CD4-positive, alpha-beta T cell treated with Interleukin-1 beta for 1 hour (primary cell): Measurements from ENCODE around the gene GABBR2.
"Not testable (repeated sequence)": the region's sequence is repeated elsewhere in the genome, so short reads cannot be mapped to it uniquely, and the experiment has no call there.

Source experiments
- DNase-seq, 2 donors: peaks; one replicate each; pipeline ENCODE4 v3.0.0-alpha.2; 2020 to 2022

The GABBR2 gene

DNA sequence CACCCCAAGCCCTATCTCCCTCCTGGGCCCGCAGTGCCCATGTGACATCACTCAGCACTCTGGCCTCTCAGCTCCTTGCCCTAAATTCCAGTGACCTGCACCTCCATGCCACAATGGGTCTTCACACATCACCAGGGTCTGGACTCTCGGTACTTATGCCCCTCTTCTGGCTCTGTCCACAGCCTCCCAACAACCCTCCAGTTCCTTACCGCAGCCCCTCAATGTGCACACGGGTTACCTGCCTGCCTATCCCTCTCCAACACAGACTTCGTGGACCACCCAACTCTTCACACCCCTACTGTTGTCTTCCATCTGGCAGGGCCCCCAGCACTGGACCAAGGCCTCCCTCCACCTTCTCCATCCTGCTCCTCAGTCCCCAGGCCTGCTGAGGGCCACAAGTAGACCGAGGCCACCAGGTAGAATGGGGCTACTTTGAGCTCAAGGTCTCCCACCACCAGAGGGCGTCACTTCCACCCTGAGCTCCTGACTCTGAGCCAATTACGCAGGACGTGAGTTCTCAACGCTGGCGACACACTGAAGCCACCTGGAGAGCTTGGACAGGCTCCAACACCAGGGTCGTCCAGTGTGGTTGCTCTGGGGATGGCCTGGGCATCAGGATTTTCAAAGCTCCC is 172.1 kb downstream of the GABBR2 start:
- no peak for DNase-seq

DNA sequence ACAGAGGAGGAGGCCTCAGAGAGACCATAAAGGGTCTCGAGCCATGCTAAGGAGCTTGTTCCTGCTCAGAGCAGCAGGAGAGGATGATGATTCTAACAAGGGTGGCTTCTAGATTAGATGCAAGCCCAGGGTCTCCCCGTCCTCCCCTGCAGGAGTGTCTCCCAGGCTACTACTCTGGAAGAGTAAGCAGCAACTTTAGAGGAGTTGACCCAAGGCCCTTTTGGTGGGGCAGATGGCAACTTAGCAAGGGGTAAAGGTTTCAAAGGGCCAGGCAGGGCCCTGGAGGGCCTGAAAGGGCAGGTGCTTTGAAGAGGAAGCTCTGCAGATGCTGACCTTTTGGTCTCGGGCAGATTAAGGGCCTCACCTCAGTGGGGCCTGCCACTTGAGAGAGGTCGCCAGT is 174.9 kb downstream of the GABBR2 start:
- DNase-seq, result no peak

DNA sequence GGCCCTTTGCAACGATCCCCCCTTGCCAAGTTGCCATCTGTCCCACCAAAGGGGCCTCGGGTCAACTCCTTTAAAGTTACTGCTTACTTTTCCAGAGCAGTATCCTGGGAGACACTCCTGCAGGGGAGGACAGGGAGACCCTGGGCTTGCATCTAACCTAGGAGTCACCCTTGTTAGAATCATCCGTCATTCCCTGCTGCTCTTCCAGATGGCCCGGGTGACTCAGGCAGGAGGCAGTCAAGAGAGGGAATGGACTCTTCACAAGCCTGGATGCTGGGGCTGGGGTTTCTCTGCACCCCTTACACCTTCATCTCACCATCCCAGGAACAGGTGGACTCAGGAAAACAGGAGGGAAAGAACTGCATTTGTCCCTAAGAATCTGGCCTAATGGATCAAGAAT is 175.6 kb downstream of the GABBR2 start:
- no peak for DNase-seq

DNA sequence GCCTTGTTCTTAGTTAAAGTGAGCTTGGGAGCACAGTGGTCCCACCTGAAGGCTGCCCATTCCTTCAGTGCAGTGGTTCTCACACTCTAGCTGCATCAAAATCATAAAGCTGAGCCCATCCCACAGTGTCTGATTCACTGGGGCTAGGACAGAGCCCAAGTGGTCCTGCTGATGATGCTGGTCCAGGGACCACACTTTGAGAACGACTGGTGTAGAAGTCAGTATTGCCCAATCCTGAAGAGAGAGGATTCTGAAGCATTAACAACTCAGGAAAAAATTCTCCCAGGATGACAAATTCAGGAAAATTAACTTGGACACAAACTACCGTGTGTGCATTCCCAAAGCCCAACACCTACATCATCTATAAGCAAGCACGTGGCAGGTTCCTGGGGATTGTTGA is 176.2 kb downstream of the GABBR2 start:
- no peak for DNase-seq

DNA sequence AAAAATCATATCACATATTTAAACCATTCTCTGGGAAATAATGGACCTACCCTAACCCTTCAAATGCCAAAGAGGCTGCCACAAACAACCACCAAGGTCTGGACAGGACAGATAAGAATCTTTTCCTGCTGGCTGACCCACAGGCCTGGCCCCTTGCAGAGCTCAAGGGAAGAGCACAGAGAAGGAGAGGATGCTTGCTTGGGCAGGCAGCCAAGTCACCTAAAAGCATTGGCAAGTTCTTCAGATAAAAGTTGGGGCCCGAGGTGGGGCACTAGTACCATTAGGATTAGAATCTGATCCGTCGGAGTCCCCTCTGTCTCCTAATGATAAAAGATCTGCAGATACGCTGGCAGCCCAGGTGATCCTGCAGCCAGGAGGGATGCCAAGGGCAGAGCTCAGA is 176.6 kb downstream of the GABBR2 start:
- no peak for DNase-seq

DNA sequence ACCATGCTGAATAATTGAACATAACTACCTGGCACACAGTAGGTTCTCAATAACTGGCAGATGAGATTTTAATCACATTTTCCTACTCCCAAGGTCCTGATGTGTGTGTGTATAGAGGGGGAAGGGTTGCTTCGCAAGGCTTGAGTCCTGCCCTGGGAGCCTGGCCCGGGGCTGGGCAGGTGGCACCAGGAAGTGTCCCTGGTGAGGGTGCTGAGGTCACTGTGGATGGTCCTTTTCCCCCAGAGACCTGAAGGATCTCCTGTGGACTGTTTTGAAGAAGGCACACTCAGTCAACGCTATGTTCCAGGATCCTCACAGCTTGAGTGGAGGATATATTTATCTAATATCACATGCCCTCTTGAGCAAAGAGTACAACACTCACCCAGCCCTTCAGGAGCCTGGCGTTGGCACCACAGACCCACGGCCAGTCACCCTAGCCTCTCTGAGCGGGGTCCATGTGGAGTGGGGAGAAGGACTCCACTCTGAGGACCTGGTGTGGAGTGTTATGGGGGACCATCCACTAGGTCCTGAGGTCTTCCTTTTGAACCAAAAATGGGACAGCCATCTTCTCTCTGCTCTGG is 177.8 kb downstream of the GABBR2 start:
- no peak for DNase-seq

DNA sequence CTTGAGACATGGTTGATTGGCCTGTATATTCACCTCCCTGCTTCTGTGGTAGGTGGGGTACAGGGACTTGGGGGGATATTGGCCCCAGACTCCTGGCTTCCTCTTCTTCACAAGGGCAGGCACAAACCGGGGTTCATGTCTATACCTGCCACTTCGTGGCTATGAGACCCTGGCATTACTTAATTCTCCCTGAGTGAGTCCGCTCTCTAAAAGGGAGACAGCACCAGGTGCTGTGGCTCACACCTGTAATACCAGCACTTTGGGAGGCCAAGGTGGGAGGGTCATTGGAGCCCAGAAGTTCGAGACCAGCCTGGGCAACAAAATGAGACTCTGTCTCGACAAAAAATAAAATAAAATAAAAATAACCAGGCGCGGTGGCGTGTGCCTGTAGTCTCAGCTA is 178.5 kb downstream of the GABBR2 start:
- no peak for DNase-seq

DNA sequence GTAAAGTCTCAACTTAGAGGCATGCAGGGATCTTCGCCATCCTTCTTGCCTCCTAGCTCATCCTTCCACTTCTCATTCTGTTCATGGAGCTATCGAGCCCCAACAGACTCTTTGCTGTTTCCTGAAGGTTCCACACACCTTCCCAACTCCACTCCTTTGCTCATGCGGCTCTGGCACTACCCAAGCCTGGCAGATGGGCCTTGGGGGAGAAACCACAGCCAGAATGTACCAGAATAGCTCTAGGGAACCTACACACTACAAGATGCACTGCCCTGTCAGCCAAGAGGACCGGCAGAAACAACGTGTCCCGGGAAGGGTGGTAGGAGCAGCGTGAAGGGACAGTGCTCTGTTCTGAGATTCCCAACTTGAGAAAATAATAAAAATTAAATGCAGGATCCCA is 178.9 kb downstream of the GABBR2 start:
- no peak for DNase-seq

DNA sequence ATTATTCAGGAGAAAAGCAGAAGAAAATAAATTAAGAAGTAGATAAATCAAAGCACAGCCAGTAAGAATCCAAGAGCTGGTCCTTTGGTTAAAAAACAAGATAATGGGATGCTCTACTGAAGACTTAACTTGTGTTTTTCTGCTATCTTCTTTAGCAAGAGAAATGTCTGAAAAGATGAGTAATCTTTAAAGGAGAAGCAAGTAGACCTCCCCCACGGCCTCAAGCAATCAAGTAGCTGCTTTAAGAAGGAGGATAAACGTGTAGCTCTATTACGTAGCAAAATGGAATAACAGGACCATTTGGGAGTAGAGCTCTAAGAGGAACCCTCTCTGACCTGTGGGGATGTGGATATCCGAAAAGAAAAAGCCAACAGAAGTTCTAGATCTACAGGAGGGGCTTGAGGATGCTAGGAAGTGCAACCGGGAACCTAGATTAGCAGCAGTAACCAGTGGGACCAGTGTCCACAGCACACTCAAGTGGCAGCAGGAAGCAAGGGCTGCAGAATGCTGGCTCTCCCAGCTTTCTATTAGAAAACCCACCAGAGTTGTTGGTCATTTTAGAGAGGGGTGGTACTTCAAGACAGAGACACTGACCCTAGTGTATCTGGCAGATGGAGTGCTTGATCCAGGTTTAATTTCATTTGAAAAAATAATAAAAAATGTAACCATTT is 185.4 kb downstream of the GABBR2 start:
- DNase-seq, result no peak

DNA sequence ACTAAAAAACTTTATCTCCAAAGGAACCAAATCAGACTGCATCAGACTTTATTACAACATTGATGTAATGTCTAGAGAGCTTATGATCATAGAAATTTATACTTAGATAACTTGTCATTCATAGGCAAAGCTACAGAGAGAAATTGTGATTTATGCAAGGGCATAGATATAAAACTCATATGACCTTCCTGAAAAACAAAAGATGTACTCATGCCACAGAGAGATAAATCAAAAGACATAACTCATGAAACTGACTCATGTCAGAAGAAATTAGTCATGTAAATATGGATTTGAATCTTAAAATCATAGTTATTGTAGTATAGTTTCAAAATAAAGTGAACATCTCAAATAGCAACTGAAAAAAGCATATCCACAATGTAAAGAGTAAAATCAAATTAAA is 186.2 kb downstream of the GABBR2 start:
- DNase-seq, result no peak

DNA sequence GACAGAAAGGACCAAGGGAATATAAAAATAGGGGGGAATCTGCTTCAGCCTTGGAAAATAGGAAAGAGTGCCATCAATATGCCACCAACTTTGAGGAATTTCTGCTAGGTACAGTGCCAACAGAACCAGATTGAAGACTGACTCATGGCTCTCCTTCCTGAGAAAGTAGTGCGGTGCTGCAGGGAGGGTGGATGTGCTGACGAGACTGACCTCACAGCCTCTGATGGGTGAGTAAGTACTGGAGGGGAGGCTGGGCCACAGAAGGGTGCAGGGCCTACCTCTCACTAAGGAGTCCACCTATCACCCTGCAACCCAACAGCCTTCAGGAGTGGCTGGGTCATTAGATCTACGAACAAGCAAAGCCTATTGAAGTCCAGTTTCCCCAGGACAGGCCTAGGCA is 187.6 kb downstream of the GABBR2 start:
- no peak for DNase-seq

DNA sequence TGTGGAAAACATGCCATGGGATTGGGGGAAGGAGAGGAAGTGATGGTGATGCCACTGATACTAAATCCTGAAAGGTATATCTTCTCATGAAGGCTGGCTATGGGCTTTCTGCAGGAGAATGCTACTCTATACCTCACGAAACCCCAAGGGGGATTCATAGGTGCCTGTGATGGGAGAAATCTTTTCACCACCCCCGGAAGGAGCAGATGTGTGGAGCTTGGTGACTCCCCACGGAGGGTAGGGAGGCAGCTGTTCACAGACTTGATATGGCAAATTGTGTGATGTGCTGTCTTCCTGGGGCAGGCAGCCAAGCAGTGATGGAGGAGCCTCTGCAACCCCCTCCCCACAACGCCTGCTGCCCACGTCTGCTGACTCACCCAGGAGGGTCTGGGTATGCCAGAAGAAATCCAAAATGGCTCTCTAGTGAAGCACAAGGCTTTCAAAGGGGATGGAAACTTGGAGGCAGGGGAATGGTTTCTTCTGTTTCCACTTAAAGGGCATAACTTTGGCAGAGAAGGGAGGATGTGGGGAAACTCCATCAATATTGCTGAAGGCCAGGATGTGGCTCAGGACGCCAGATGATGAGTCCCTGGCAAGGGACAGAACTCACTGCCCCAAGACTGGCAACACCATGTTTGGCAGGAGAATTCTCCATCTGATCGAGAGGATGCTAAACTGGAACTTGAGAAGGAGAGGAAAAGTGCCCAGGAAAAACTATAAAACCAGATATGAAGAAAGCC is 188.3 kb downstream of the GABBR2 start:
- DNase-seq, result no peak

DNA sequence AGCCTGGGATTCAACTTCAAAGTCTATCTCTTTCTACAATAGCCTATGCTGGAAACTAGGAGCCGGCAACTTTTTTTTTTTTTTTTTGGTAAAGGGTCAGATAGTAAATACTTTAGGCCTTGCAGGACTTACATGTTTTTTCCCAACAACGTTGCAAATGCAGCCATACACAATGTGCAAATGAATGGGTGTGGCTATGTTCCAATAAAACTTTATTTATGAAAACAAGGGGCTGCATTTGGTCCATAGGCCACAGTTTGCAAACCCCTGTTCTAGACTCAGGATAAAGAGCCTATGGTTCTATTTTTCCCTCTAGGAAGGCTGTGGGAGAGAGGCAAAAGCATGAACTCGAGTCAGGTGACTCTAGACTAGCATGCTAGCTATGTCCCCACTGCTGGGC is 189.1 kb downstream of the GABBR2 start:
- no peak for DNase-seq

DNA sequence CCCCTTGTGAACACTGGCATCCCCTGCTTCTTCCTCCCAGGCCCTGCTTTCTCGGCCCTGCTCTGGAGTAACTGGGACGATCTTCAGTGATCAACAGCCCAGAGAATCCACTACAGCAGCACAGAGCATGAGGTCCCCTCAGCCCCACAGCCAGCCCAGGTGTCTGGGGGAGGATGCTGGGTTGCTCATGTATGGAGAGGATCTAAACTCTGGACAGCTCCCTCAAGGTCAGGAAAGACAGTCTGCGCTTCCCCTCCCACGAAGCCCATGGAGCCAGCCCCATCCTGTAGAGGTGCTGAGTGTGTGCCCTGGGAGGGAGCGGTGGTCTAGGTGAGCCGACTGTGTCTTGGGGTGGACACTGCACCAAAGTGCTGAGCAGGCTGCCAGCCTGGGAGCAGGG is 190.2 kb downstream of the GABBR2 start:
- no peak for DNase-seq

DNA sequence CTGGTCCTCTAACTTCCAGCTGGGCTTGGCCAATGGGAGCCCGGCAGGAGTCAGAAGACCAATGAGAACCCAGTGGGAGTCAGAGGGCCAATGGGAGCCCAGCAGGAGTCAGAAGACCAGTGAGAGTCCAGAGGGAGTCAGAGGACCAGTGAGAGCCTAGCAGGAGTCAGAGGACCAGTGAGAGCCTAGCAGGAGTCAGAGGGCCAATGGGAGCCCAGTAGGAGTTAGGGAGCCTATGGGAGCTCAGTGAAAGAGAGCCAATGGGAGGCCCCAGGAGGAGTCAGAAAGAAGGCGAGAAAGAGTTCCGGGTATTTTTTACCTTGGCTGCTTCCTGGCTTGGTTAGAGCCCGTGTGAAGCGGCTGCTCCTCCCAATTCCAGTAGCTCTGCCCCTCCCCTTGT is 191.0 kb downstream of the GABBR2 start:
- no peak for DNase-seq

DNA sequence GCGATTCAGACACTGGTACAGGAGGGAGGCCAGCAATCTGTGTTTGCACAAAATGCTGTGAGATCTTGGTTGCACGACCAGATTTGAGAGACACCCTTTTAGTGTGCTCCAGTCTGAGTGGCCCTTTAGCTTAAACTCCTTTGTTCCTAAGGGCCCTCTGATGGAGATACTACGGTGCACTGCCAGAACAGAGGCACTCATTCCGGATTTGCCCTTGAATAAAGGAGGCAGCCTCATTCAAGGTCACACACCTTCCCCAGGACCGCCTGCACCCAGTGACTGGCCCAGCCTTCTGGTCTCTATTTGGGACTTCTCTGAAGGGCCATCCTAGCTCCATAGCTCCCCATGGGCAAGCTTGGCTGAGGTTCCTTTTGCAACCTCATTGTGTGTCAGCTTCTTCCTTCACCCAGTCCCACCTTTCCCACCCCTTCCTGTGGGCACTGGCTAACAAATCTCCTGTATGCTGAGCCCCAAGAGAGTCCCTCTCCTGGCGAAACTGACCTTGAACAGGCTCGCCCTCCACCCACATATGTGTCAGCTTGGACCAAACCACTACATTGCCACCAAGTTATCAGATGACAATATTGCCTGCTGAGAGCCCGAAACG is 191.7 kb downstream of the GABBR2 start:
- no peak for DNase-seq

DNA sequence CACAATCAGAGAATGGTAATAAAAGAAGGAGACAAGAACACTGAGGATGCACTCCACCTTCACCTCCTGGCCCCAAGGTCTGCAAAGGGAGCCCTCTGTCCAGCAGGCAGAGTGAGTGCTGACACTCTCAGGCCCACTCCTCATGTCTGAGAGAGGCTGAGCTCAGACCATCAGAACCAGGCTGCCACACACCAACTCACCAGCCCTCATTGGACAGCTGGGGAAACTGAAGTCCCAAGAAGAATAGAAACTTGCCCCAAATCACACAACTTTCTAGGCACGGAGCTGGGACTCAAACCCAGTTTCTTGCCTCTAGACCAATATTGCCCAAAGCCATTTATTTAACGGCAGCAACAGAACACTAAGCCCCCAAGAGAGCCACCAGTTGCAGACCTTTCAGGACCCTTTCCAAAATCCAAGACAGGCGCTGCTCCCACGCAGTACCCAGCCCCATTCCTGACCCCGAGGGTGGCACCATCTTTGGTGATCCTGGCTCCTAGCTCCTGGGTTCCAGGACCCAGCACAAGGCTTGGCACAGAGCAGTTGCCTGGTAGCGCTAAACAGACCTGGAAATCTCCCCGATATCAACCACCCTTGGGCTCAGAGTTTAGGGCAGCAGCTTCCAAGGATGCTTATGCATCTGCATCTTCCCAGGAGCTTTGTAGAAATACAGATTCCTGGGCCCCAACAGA is 192.4 kb downstream of the GABBR2 start:
- DNase-seq, result no peak

DNA sequence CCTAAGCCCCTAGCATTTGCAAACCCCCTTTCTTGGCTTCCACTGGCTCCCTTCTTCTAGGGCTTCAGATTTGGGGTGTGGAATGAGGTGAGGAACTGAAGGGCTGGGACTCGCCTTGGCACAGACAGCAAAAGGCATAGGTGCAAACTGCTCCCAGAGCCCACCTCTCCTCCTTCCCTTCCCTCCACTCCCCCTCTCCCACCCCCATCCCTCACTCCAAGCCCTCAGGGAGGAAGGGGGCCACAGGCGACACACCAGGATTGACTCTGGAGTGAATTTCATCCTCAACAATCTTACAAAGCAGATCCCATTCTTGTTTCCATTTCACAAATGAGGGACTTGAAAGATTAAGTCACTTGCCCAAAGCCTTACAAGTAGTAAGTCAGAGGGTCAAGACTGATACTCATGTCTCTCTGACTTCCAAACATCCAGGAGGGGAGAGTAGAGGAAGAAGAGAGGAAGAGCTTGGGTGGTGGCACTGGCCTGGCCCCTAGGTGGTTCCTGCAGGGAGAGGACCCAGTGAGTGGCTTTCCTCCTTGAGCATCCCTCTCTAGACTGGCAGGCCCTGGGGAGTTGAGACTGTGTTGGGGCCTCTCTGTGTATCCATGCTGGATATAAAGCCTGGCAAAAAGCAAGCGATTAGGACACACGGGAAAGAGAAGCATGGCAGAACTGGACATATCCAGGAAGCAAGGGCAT is 193.1 kb downstream of the GABBR2 start:
- DNase-seq, result no peak

DNA sequence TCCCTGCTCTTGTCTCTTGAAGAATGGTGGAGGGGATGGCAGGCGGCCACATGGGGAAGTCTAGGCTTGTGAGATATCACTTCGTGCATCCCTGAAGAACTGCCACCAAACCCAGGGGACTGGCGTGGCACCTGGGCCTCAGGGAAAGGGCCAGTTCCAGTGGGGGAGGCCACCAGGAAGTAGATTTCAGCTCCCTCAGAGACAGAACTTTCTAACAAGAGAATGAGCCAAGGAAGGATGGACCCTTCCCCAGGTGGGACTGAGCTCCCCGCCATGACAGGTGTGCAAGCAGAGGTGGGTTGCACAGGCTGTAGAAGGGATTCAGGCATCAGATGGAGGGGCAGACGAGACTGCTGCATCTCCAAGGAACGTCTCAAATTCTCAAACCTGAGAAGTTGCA is 193.9 kb downstream of the GABBR2 start:
- no peak for DNase-seq

DNA sequence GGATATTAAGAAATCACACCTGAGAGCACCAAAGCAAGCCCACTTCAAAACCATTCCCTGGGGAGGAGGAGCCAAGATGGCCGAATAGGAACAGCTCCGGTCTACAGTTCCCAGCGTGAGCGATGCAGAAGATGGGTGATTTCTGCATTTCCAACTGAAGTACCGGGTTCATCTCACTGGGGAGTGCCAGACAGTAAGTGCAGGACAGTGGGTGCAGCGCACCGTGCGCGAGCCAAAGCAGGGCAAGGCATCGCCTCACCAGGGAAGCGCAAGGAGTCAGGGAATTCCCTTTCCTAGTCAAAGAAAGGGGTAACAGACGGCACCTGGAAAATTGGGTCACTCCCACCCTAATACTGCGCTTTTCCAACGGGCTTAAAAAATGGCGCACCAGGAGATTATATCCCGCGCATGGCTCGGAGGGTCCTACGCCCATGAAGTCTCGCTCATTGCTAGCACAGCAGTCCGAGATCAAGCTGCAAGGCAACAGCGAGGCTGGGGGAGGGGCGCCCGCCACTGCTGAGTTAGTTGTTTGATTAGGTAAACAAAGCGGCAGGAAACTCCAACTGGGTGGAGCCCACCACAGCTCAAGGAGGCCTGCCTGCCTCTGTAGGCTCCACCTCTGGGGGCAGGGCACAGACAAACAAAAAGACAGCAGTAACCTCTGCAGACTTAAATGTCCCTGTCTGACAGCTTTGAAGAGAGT is 200.4 kb downstream of the GABBR2 start:
- not testable (repeated sequence) for DNase-seq

DNA sequence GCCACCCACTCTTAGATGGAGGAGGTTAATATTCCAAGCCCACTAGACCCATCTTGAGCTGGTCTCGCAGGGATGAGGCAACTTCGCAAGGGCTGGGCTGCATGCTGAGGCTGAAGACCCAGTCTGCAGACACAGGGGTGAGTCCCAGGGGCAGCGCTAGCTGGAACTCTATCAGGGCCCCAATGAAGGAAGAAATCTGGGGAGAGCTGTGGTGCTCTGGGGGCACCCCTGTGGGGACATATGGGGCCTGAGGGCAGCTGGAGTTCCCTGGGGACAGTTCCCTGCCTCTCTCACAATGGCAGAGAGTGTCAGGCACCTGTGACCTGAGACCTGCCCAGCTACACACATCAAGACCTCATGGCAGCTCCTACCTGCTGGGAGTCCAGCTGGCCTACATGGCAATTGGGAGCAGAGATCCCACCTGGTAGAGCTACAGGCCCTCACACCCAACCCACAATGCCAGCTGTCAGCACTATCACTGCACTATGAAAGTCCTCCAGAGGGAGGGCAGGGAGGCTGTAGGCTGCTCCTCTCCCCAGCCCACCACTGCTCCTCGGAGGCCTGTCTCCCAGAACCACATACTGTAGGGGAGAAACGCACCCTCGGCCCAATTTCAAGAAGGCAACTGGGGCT is 202.2 kb downstream of the GABBR2 start:
- DNase-seq, result no peak
